Neural cell (in vitro differentiated cells): Measurements from ENCODE around the gene PEAK1. TPM values are rescaled to one million over a fixed set of nuclear protein-coding genes. Genes with fewer than 3 reads are reported as not detected.

Experiments
- H2AFZ ChIP-seq: fragments of 200-600, 300-800 bp; sonication (generic), shearing (Covaris generic); 2 replicates; pipeline ENCODE4 v1.6.0; 2014; ENCODE audit warnings: low read depth, mild to moderate bottlenecking, antibody characterized with exemption, low read length, moderate library complexity
- H3F3A ChIP-seq: fragments of 200-600 bp; shearing (Covaris generic); 2 replicates; pipeline ENCODE4 v1.6.1; 2016; ENCODE audit warnings: mild to moderate bottlenecking, moderate library complexity, mixed read lengths, antibody characterized with exemption, low read length; ENCODE audit not compliant: insufficient read depth, poor library complexity, severe bottlenecking
- H3K27ac ChIP-seq: fragments of 200-600, 300-800 bp; sonication (generic), shearing (Covaris generic); 2 replicates; pipeline ENCODE4 v1.5.1; 2014; ENCODE audit warnings: mild to moderate bottlenecking, low read length, moderate library complexity
- H3K27me3 ChIP-seq: fragments of 300-800, 200-600 bp; sonication (generic), shearing (Covaris generic); 2 replicates; pipeline ENCODE4 v1.6.0; 2014; ENCODE audit warnings: mild to moderate bottlenecking, low read depth, low read length, moderate library complexity; ENCODE audit not compliant: insufficient read depth
- H3K36me3 ChIP-seq: fragments of 300-800, 200-600 bp; sonication (generic), shearing (Covaris generic); 2 replicates; pipeline ENCODE4 v1.5.1; 2014; ENCODE audit warnings: mild to moderate bottlenecking, antibody characterized with exemption, low read length, moderate library complexity; ENCODE audit not compliant: insufficient read depth
- H3K4me2 ChIP-seq: fragments of 300-800, 200-600 bp; sonication (generic), shearing (Covaris generic); 2 replicates; pipeline ENCODE4 v1.6.0; 2014; ENCODE audit warnings: mild to moderate bottlenecking, low read length
- H3K4me3 ChIP-seq: fragments of 300-800, 200-600 bp; sonication (generic), shearing (Covaris generic); 2 replicates; pipeline ENCODE4 v1.5.1; 2014; ENCODE audit warnings: mild to moderate bottlenecking, low read length, moderate library complexity
- H3K79me2 ChIP-seq: fragments of 200-600 bp; shearing (Covaris generic); replicated peaks from 2 replicates; pipeline ENCODE4 v1.6.0; 2014; ENCODE audit warnings: mild to moderate bottlenecking, low read length, moderate library complexity; ENCODE audit not compliant: insufficient read depth
- H3K9ac ChIP-seq: fragments of 300-800, 200-600 bp; sonication (generic), shearing (Covaris generic); 2 replicates; pipeline ENCODE4 v1.6.1; 2016; ENCODE audit warnings: mild to moderate bottlenecking, low read length, mixed read lengths
- H3K9me2 ChIP-seq: fragments of 200-600 bp; shearing (Covaris generic); 2 replicates; pipeline ENCODE4 v1.6.1; 2016; ENCODE audit warnings: mild to moderate bottlenecking, low read length, mixed read lengths; ENCODE audit not compliant: insufficient read depth
- H3K9me3 ChIP-seq: fragments of 200-600, 300-800 bp; sonication (generic), shearing (Covaris generic); 2 replicates; pipeline ENCODE4 v1.6.1; 2016; ENCODE audit warnings: mild to moderate bottlenecking, mixed run types, low read length, moderate library complexity, mixed read lengths
- H4K20me1 ChIP-seq: fragments of 200-600 bp; shearing (Covaris generic); 2 replicates; pipeline ENCODE4 v1.6.1; 2016; ENCODE audit warnings: mild to moderate bottlenecking, mixed run types; ENCODE audit not compliant: insufficient read depth
- EP300 ChIP-seq: fragments of 450-650 bp; conservative IDR thresholded peaks from 2 replicates; pipeline ENCODE4 v1.6.1; 2014; ENCODE audit warnings: antibody characterized with exemption, mild to moderate bottlenecking, moderate library complexity; ENCODE audit not compliant: poor library complexity, severe bottlenecking
- EZH2 ChIP-seq: fragments of 200-600, 300-800 bp; shearing (Covaris generic), sonication (generic); IDR thresholded peaks from 2 replicates; pipeline ENCODE4 v1.6.1; 2014; ENCODE audit warnings: antibody characterized with exemption, low read length, borderline replicate concordance, mild to moderate bottlenecking; ENCODE audit not compliant: insufficient read depth, poor library complexity, severe bottlenecking
- MXI1 ChIP-seq: fragments of 450-650 bp; conservative IDR thresholded peaks from 2 replicates; pipeline ENCODE4 v1.6.1; 2014; ENCODE audit warnings: antibody characterized with exemption, mild to moderate bottlenecking; ENCODE audit not compliant: poor library complexity, severe bottlenecking
- POLR2AphosphoS5 ChIP-seq: IDR thresholded peaks from 2 replicates; pipeline ENCODE4 v1.6.1; 2012
- RAD21 ChIP-seq: fragments of 450-650 bp; conservative IDR thresholded peaks from 2 replicates; pipeline ENCODE4 v1.6.1; 2014; ENCODE audit warnings: antibody characterized with exemption, mild to moderate bottlenecking, moderate library complexity
- SMC3 ChIP-seq: fragments of 450-650 bp; conservative IDR thresholded peaks from 2 replicates; pipeline ENCODE4 v1.6.1; 2014; ENCODE audit warnings: antibody characterized with exemption, mild to moderate bottlenecking, moderate library complexity; ENCODE audit not compliant: poor library complexity
- TAF1 ChIP-seq: IDR thresholded peaks from 2 replicates; pipeline ENCODE4 v1.6.1; 2012; ENCODE audit warnings: low read depth
- polyA plus RNA-seq: library from polyadenylated mRNA; depleted of rRNA; stranded (reverse); fragments of >200 nt; gene quantifications from 2 replicates; pipeline ENCODE4 v1.2.3, GENCODE V29; 2014
- TF ChIP-seq, protein P1 (sequence below): fragments of 450-650 bp; IDR thresholded peaks from 2 replicates; pipeline ENCODE4 v1.5.1; 2014; ENCODE audit warnings: antibody characterized with exemption, mild to moderate bottlenecking, moderate library complexity; ENCODE audit not compliant: poor library complexity, severe bottlenecking
- TF ChIP-seq, protein P2 (sequence below): IDR thresholded peaks from 2 replicates; pipeline ENCODE4 v1.6.1; 2012; ENCODE audit warnings: borderline replicate concordance

PEAK1 gene
- polyA plus RNA-seq, 1 donor from 2014 or later, result 5.8 TPM

DNA sequence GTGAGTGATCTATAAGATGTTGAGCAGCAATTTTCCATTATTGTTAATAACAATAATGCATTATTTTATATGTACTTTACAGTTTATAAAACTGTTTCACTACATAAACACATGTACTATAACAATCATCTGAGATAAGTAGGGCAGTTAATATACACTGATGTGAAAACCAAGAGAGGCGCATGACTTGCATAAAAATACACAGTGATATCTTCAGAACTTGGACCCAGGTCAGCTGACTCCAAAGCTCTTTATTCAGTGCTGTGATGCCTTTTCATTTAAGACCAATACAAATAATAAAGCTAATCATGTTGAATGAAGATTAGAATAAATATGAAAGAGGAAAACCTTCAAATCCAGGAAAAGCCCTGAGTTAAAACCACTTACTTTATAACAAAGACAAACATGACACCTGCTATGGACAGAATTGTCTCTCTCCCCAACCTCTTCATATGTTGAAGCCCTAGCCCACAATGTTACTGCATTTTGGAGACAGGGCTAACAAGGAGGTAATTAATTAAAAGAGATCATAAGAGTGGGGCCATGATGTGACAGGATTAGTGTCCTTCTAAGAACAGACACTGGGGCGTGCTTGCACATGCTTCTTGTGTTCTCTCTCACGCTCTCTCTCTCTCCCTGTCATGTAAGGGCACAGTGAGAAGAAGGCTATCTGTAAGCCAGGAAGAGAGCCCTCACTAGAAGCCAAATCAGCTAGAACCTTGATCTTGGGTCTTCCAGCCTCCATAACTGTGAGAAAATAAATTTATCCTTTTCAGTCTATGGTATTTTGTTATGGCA lies 293.2 kb downstream of the PEAK1 start:
- TF ChIP-seq TAF1 (no peak), EP300 (no peak), MXI1 (no peak), EZH2 (no peak), POLR2AphosphoS5 (no peak), SMC3 (no peak), RAD21 (no peak)
- TF ChIP-seq, protein P1, sequence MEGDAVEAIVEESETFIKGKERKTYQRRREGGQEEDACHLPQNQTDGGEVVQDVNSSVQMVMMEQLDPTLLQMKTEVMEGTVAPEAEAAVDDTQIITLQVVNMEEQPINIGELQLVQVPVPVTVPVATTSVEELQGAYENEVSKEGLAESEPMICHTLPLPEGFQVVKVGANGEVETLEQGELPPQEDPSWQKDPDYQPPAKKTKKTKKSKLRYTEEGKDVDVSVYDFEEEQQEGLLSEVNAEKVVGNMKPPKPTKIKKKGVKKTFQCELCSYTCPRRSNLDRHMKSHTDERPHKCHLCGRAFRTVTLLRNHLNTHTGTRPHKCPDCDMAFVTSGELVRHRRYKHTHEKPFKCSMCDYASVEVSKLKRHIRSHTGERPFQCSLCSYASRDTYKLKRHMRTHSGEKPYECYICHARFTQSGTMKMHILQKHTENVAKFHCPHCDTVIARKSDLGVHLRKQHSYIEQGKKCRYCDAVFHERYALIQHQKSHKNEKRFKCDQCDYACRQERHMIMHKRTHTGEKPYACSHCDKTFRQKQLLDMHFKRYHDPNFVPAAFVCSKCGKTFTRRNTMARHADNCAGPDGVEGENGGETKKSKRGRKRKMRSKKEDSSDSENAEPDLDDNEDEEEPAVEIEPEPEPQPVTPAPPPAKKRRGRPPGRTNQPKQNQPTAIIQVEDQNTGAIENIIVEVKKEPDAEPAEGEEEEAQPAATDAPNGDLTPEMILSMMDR, result no peak
- TF ChIP-seq, protein P2, sequence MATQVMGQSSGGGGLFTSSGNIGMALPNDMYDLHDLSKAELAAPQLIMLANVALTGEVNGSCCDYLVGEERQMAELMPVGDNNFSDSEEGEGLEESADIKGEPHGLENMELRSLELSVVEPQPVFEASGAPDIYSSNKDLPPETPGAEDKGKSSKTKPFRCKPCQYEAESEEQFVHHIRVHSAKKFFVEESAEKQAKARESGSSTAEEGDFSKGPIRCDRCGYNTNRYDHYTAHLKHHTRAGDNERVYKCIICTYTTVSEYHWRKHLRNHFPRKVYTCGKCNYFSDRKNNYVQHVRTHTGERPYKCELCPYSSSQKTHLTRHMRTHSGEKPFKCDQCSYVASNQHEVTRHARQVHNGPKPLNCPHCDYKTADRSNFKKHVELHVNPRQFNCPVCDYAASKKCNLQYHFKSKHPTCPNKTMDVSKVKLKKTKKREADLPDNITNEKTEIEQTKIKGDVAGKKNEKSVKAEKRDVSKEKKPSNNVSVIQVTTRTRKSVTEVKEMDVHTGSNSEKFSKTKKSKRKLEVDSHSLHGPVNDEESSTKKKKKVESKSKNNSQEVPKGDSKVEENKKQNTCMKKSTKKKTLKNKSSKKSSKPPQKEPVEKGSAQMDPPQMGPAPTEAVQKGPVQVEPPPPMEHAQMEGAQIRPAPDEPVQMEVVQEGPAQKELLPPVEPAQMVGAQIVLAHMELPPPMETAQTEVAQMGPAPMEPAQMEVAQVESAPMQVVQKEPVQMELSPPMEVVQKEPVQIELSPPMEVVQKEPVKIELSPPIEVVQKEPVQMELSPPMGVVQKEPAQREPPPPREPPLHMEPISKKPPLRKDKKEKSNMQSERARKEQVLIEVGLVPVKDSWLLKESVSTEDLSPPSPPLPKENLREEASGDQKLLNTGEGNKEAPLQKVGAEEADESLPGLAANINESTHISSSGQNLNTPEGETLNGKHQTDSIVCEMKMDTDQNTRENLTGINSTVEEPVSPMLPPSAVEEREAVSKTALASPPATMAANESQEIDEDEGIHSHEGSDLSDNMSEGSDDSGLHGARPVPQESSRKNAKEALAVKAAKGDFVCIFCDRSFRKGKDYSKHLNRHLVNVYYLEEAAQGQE, result no peak
- H3K4me2 ChIP-seq, result no peak overlapping the region
- H3K4me3 ChIP-seq, result no peak overlapping the region

DNA sequence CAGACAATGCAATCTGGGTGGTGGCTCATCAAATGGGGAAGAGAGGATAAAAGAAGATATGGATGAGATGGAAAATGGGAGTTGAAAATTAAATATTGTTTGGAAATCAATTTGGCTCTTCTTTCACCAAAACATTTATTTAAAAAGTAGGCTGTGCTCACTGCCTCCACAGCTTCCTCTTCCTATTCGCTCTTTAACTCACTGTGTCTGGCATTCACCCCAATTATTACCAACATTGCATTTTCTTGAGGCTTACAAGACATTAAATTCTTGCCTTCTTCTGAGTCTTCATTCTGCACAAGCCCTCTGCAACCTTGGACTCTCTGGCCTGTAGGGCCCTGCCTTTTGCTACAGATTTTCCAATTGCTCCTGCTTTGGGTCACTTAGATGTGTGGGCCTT lies 296.1 kb downstream of the PEAK1 start:
- Histone ChIP-seq H3K27me3 (no peaks in the 10 kb centered on the region), H3K79me2 (no peaks in the 10 kb centered on the region), H3K4me3 (no peak overlapping the region), H4K20me1 (no peaks in the 10 kb centered on the region), H3K27ac (no peak overlapping the region), H2AFZ (no peak overlapping the region), H3F3A (no peaks in the 10 kb centered on the region), H3K36me3 (no peaks in the 10 kb centered on the region), H3K9ac (no peak overlapping the region), H3K9me2 (no peaks in the 10 kb centered on the region), H3K4me2 (no peak overlapping the region), H3K9me3 (no peaks in the 10 kb centered on the region)
- no peak for TF ChIP-seq POLR2AphosphoS5
- no peak for TF ChIP-seq SMC3

More for the DNA sequence above, 293.2 kb downstream of the PEAK1 start:
- no peaks in the 10 kb centered on the region for H4K20me1 ChIP-seq
- H3K79me2 ChIP-seq, result no peaks in the 10 kb centered on the region
- no peaks in the 10 kb centered on the region for H3K27me3 ChIP-seq
- no peak overlapping the region for H3K9ac ChIP-seq
- H2AFZ ChIP-seq, result no peak overlapping the region
- no peaks in the 10 kb centered on the region for H3K9me3 ChIP-seq
- H3K27ac ChIP-seq, result no peak overlapping the region
- H3K36me3 ChIP-seq, result no peaks in the 10 kb centered on the region
- H3F3A ChIP-seq, result no peaks in the 10 kb centered on the region
- no peaks in the 10 kb centered on the region for H3K9me2 ChIP-seq
